ENCODE measurements around the gene ZNF280B. TPM values are rescaled to one million over a fixed set of nuclear protein-coding genes. Genes with fewer than 3 reads are reported as not detected.

ZNF280B gene
- total RNA-seq, 2 experiments from 2014 or later = 2.9 to 5.3 TPM

DNA sequence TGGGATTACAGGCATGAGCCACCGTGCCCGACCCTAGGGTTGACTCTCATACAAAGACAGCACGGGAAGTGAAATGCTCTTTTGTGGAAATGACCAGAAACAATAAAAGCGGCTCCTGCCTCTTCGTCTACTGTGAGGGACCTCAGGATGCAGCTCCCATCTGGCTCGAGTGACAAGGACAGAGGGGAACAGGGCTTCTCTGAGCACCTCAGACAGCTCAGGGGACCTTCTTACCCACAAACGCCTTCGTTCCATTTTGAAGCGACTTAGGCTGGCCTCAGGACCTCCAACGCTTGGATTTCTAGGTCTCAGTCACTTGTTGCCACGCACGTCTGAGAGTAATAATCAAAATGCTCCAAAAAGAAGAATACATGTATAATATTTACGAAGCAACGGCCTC is 48.0 kb upstream of the ZNF280B start:
- Histone ChIP-seq H3K4me2 (ENCODE audit: low read length) (no peak overlapping the region), H3K79me2 (ENCODE audit: insufficient read depth, low read depth, low read length) (no peaks in the 10 kb centered on the region), H3K4me3 (ENCODE audit: low read depth, low read length, poor library complexity, severe bottlenecking) (no peak overlapping the region), H3K9me2 (ENCODE audit: insufficient read depth, low read length) (no peaks in the 10 kb centered on the region), H2AFZ (ENCODE audit: low read length) (no peak overlapping the region), H3K36me3 (ENCODE audit: insufficient read depth, low read length) (no peaks in the 10 kb centered on the region), H4K20me1 (ENCODE audit: insufficient read depth, low read length) (no peaks in the 10 kb centered on the region), H3K9me3 (ENCODE audit: low read length) (no peaks in the 10 kb centered on the region), H3K4me1 (ENCODE audit: insufficient read depth, low read length, poor library complexity, severe bottlenecking) (peaks cover 14% of the 10 kb centered on the region), H3K27ac (ENCODE audit: low read depth, low read length, poor library complexity, severe bottlenecking) (no peak overlapping the region)
- DNase-seq (ENCODE audit: low spot score) = no peak
- no peak for TF ChIP-seq EZH2phosphoT487 (IDR thresholded peaks at IDR 0.05; ENCODE audit: borderline replicate concordance, low read depth, low read length)
- TF ChIP-seq, protein P1, sequence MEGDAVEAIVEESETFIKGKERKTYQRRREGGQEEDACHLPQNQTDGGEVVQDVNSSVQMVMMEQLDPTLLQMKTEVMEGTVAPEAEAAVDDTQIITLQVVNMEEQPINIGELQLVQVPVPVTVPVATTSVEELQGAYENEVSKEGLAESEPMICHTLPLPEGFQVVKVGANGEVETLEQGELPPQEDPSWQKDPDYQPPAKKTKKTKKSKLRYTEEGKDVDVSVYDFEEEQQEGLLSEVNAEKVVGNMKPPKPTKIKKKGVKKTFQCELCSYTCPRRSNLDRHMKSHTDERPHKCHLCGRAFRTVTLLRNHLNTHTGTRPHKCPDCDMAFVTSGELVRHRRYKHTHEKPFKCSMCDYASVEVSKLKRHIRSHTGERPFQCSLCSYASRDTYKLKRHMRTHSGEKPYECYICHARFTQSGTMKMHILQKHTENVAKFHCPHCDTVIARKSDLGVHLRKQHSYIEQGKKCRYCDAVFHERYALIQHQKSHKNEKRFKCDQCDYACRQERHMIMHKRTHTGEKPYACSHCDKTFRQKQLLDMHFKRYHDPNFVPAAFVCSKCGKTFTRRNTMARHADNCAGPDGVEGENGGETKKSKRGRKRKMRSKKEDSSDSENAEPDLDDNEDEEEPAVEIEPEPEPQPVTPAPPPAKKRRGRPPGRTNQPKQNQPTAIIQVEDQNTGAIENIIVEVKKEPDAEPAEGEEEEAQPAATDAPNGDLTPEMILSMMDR (conservative IDR thresholded peaks at IDR 0.05; ENCODE audit: low read length) = no peak
- ChIA-PET POLR2A (no interaction called here), CTCF (ENCODE audit: unreplicated experiment) (no interaction called here)
- no TSS peak for BruUV-seq (replicated peaks)
- intact Hi-C loops (cut with micrococcal nuclease; ENCODE audit: unreplicated experiment) = no loop called here

DNA sequence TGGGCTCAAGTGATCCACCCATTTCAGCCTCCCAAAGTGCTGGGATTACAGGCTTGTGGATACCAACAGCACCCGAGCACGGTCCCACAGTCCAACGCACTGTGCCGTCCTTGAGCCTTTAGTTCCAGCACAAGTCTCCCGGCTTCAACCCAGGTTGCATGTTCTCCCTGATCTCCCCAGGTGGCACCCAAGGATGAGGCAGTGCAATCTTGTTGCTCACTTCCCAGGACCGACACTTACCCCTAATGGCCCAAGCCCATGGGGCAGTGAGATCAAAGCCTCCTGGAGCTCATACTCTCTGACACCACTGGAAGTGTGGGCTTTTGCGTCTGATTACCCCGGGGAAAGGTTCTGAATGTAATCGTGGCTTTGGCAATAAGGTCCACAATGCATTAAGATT is 47.1 kb upstream of the ZNF280B start:
- BruUV-seq (replicated peaks) = no TSS peak
- no peak overlapping the region for H3K27ac ChIP-seq (ENCODE audit: low read depth, low read length, poor library complexity, severe bottlenecking)
- intact Hi-C loops (cut with micrococcal nuclease; ENCODE audit: unreplicated experiment) = no loop called here
- DNase-seq (ENCODE audit: low spot score) = no peak
- peaks cover 14% of the 10 kb centered on the region for H3K4me1 ChIP-seq (ENCODE audit: insufficient read depth, low read length, poor library complexity, severe bottlenecking)
- TF ChIP-seq, protein P1 (conservative IDR thresholded peaks at IDR 0.05; ENCODE audit: low read length) = no peak
- no peak for TF ChIP-seq EZH2phosphoT487 (IDR thresholded peaks at IDR 0.05; ENCODE audit: borderline replicate concordance, low read depth, low read length)
- ChIA-PET CTCF (ENCODE audit: unreplicated experiment) (no interaction called here), POLR2A (interaction anchor here (0.6 kb wide), 1 partner anchor 347 kb away, joined by 3 read pairs; no protein-coding TSS in a partner anchor)
- no peaks in the 10 kb centered on the region for H3K9me3 ChIP-seq (ENCODE audit: low read length)
- H3K36me3 ChIP-seq (ENCODE audit: insufficient read depth, low read length) = no peaks in the 10 kb centered on the region
- no peak overlapping the region for H3K4me2 ChIP-seq (ENCODE audit: low read length)
- no peak overlapping the region for H3K4me3 ChIP-seq (ENCODE audit: low read depth, low read length, poor library complexity, severe bottlenecking)
- no peak overlapping the region for H2AFZ ChIP-seq (ENCODE audit: low read length)
- H3K9me2 ChIP-seq (ENCODE audit: insufficient read depth, low read length) = no peaks in the 10 kb centered on the region
- H3K79me2 ChIP-seq (ENCODE audit: insufficient read depth, low read depth, low read length) = no peaks in the 10 kb centered on the region
- H4K20me1 ChIP-seq (ENCODE audit: insufficient read depth, low read length) = no peaks in the 10 kb centered on the region

DNA sequence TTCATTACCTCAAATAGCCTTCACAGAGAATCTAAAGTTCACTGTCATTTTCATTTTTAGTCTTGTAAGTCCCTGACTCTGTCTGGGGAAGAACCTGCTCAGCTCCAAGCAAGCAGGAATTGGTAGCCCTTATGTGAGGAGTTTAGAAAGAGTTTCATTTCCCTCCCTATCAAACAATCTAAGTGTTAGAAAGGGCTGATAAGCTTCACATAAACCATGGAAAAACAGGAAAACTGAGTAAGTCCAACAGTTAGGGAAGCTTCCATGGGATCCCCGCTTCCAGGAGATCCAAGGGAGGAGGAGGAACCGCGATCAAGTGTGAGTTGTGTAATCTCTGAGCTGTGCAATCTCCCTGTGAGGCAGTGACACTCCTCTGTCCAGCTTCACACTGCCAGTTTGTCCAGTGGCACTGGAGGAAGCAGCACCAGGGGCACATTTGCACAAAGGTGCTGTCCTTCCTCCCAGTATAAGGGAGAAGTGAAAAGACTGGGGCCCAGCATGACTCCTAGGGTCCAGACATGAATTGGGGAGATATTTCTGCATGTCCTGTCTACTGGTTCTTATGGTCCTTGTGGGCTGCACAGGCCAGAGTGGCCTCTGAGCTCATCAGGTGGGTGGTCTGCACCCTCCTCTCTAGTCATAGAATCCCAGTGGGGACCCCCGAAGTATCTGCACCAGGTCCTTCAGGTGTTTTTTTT is 46.2 kb upstream of the ZNF280B start:
- no peaks in the 10 kb centered on the region for H3K9me3 ChIP-seq (ENCODE audit: low read length)
- ChIA-PET CTCF (ENCODE audit: unreplicated experiment) (no interaction called here), POLR2A (interaction anchor here (0.6 kb wide), 1 partner anchor 31 kb away, joined by 3 read pairs; no protein-coding TSS in a partner anchor)
- no TSS peak for BruUV-seq (replicated peaks)
- intact Hi-C loops (cut with micrococcal nuclease; ENCODE audit: unreplicated experiment) = no loop called here
- H3K36me3 ChIP-seq (ENCODE audit: insufficient read depth, low read length) = no peaks in the 10 kb centered on the region
- no peaks in the 10 kb centered on the region for H3K9me2 ChIP-seq (ENCODE audit: insufficient read depth, low read length)
- no peaks in the 10 kb centered on the region for H3K79me2 ChIP-seq (ENCODE audit: insufficient read depth, low read depth, low read length)
- H2AFZ ChIP-seq (ENCODE audit: low read length) = no peak overlapping the region
- TF ChIP-seq EZH2phosphoT487 (IDR thresholded peaks at IDR 0.05; ENCODE audit: borderline replicate concordance, low read depth, low read length) = no peak
- TF ChIP-seq, protein P1 (conservative IDR thresholded peaks at IDR 0.05; ENCODE audit: low read length) = no peak
- no peak overlapping the region for H3K27ac ChIP-seq (ENCODE audit: low read depth, low read length, poor library complexity, severe bottlenecking)
- H3K4me3 ChIP-seq (ENCODE audit: low read depth, low read length, poor library complexity, severe bottlenecking) = no peak overlapping the region
- H4K20me1 ChIP-seq (ENCODE audit: insufficient read depth, low read length) = no peaks in the 10 kb centered on the region
- H3K4me2 ChIP-seq (ENCODE audit: low read length) = no peak overlapping the region
- DNase-seq (ENCODE audit: low spot score) = no peak
- peaks cover 14% of the 10 kb centered on the region for H3K4me1 ChIP-seq (ENCODE audit: insufficient read depth, low read length, poor library complexity, severe bottlenecking)

Data from OCI-LY7 (cell line).